Activated CD4-positive, alpha-beta memory T cell treated with anti-CD3 and anti-CD28 coated beads, Interleukin-2, amount 10 ng/mL, durations not matched to agents 7 days and 5 days (primary cell): Measurements from ENCODE around the gene CREB1. TPM values are rescaled to one million over a fixed set of nuclear protein-coding genes. Genes with fewer than 3 reads are reported as not detected.
"Not testable (repeated sequence)": the region's sequence is repeated elsewhere in the genome, so short reads cannot be mapped to it uniquely, and the experiment has no call there.

Experiments used
- CTCF ChIA-PET: fragments of 350-600 bp; sonication (Branson Sonifier 250); formaldehyde crosslinking; loops from one replicate; lab custom pipeline; 2021; ENCODE audit warnings: antibody characterized with exemption, inconsistent platforms; lab: Charles Lee
- POLR2A ChIA-PET: fragments of 350-600 bp; sonication (Branson Sonifier 250); formaldehyde crosslinking; loops from one replicate; lab custom pipeline; 2021; ENCODE audit warnings: antibody characterized with exemption; lab: Charles Lee
- DNase-seq: peaks from one replicate; pipeline ENCODE4 v3.0.0-alpha.2; 2020
- H3K27ac Mint-ChIP-seq: one replicate; pipeline ENCODE4 v1.8.0; 2021; ENCODE audit warnings: mild to moderate bottlenecking, mixed read lengths
- H3K27me3 Mint-ChIP-seq: one replicate; pipeline ENCODE4 v1.8.0; 2021; ENCODE audit warnings: mixed read lengths
- H3K36me3 Mint-ChIP-seq: one replicate; pipeline ENCODE4 v1.8.0; 2021; ENCODE audit warnings: low read depth, mixed read lengths
- H3K4me1 Mint-ChIP-seq: one replicate; pipeline ENCODE4 v1.8.0; 2021; ENCODE audit warnings: mixed read lengths
- H3K4me3 Mint-ChIP-seq: one replicate; pipeline ENCODE4 v1.8.0; 2021; ENCODE audit warnings: mild to moderate bottlenecking, mixed read lengths
- H3K9me3 Mint-ChIP-seq: one replicate; pipeline ENCODE4 v1.8.0; 2021; ENCODE audit warnings: mixed read lengths
- total RNA-seq, 2 experiments: library from RNA; stranded (reverse); gene quantifications; one replicate each; pipeline ENCODE4 v1.2.3, GENCODE V29; 2021

CREB1 gene
- total RNA-seq, 2 experiments from 2014 or later = 91.3 to 99.1 TPM

GRCh38 chr2:207492461-207492860 is 37.3 kb upstream of the CREB1 start:
- no peaks in the 10 kb centered on the region for H3K9me3 Mint-ChIP-seq
- H3K36me3 Mint-ChIP-seq = no peaks in the 10 kb centered on the region
- DNase-seq = no peak
- no peak overlapping the region for H3K4me3 Mint-ChIP-seq
- no peaks in the 10 kb centered on the region for H3K27me3 Mint-ChIP-seq
- ChIA-PET CTCF (interaction anchor here (1.3 kb wide), 1 partner anchor 37 kb away, joined by 3 read pairs; the partner anchor contains the start of gene CREB1), POLR2A (no interaction called here)
- no peaks in the 10 kb centered on the region for H3K4me1 Mint-ChIP-seq
- no peak overlapping the region for H3K27ac Mint-ChIP-seq

DNA sequence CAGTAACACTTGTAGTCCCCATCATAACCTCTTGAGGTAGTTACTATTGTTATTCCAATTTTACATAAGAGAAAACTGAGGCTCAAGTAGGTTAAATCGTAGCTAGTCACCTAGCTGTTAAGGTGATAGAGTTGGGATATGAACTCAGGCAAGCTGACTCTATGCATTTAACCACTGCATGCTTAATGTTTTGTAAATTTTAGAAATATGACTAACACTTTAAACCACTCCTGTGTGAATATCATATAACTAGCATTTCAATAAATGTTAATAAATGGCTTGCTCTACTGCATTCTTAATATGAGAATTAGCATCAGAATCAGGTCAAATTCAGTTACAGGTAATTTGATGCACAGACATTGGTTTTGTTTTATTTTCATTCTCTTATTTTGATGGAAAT is 35.6 kb upstream of the CREB1 start:
- no peaks in the 10 kb centered on the region for H3K27me3 Mint-ChIP-seq
- DNase-seq = no peak
- no peaks in the 10 kb centered on the region for H3K36me3 Mint-ChIP-seq
- no peak overlapping the region for H3K4me3 Mint-ChIP-seq
- ChIA-PET POLR2A (interaction anchor here (1.5 kb wide), 1 partner anchor 50 kb away, joined by 4 read pairs; no protein-coding TSS in a partner anchor), CTCF (no interaction called here)
- H3K27ac Mint-ChIP-seq = no peak overlapping the region
- peaks cover 5% of the 10 kb centered on the region for H3K4me1 Mint-ChIP-seq
- no peaks in the 10 kb centered on the region for H3K9me3 Mint-ChIP-seq

DNA sequence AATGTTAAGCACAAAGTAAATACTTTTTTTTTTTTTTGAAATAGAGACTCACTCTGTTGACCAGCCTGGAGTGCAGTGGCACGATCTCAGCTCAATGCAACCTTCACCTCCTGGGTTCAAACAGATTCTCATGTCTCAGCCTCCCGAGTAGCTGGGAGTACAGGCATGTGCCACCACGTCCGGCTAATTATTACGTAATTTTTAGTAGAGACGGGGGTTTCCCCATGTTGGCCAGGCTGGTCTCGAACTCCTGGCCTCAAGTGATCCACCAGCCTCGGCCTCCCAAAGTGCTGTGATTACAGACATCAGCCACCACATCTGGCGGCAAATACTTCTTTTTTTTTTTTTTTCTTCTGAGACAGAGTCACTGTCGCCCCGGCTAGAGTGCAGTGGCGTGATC is 32.8 kb upstream of the CREB1 start:
- H3K4me1 Mint-ChIP-seq = peaks cover 25% of the 10 kb centered on the region
- H3K9me3 Mint-ChIP-seq, H3K4me3 Mint-ChIP-seq, POLR2A ChIA-PET, H3K36me3 Mint-ChIP-seq, H3K27ac Mint-ChIP-seq, DNase-seq, H3K27me3 Mint-ChIP-seq: not testable (repeated sequence)
- CTCF ChIA-PET = interaction anchor here (0.6 kb wide), 1 partner anchor 23 kb away, joined by 3 read pairs; no protein-coding TSS in a partner anchor

DNA sequence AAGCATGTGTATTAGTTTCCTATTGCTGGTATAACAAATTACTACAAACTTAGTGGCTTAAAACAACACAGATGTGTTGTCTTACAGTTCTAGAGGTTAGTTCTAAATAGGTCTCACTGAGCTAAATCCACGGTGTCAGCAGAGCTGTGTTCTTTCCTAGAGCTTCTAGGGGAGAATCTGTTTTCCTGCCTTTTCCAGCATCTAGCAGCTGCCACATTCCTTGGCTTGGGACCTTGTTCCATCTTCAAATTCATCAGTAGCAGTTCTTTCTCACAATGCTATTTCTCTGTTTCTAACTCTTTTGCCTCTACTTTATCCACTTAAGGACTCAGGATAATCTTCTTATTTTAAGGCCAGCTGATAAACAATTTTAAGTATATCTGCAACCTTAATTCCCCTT is 32.2 kb upstream of the CREB1 start:
- H3K27ac Mint-ChIP-seq = no peak overlapping the region
- H3K4me1 Mint-ChIP-seq = peaks cover 29% of the 10 kb centered on the region
- ChIA-PET CTCF (interaction anchor here (0.6 kb wide), 1 partner anchor 22 kb away, joined by 3 read pairs; no protein-coding TSS in a partner anchor), POLR2A (no interaction called here)
- H3K27me3 Mint-ChIP-seq = no peaks in the 10 kb centered on the region
- no peaks in the 10 kb centered on the region for H3K36me3 Mint-ChIP-seq
- DNase-seq = no peak
- H3K9me3 Mint-ChIP-seq = no peaks in the 10 kb centered on the region
- H3K4me3 Mint-ChIP-seq = no peak overlapping the region

GRCh38 chr2:207498427-207498826 is 31.3 kb upstream of the CREB1 start:
- Mint-ChIP-seq H3K27me3 (no peaks in the 10 kb centered on the region), H3K36me3 (no peaks in the 10 kb centered on the region), H3K4me1 (peaks cover 35% of the 10 kb centered on the region), H3K27ac (no peak overlapping the region), H3K4me3 (no peak overlapping the region), H3K9me3 (no peaks in the 10 kb centered on the region)
- ChIA-PET CTCF (no interaction called here), POLR2A (no interaction called here)
- DNase-seq = no peak

GRCh38 chr2:207499114-207499513 is 30.6 kb upstream of the CREB1 start:
- no peak overlapping the region for H3K4me3 Mint-ChIP-seq
- POLR2A ChIA-PET = no interaction called here

GRCh38 chr2:207501802-207502576 is 27.8 kb upstream of the CREB1 start:
- no peaks in the 10 kb centered on the region for H3K9me3 Mint-ChIP-seq
- H3K27ac Mint-ChIP-seq = no peak overlapping the region
- no peak for DNase-seq
- ChIA-PET CTCF (no interaction called here), POLR2A (interaction anchor here (1.3 to 6.4 kb wide), 3 partner anchors 30 to 360 kb away, joined by 3 to 49 read pairs (median 4); partner anchors contain the start of genes CREB1 and KLF7)
- H3K36me3 Mint-ChIP-seq = no peaks in the 10 kb centered on the region
- no peak overlapping the region for H3K4me3 Mint-ChIP-seq
- H3K27me3 Mint-ChIP-seq = no peaks in the 10 kb centered on the region
- peaks cover 68% of the 10 kb centered on the region for H3K4me1 Mint-ChIP-seq

More at GRCh38 chr2:207499114-207499513, 30.6 kb upstream of the CREB1 start:
- H3K36me3 Mint-ChIP-seq = no peaks in the 10 kb centered on the region
- H3K27me3 Mint-ChIP-seq = no peaks in the 10 kb centered on the region
- H3K4me1 Mint-ChIP-seq = peaks cover 42% of the 10 kb centered on the region
- CTCF ChIA-PET = no interaction called here
- no peak overlapping the region for H3K27ac Mint-ChIP-seq
- no peaks in the 10 kb centered on the region for H3K9me3 Mint-ChIP-seq
- no peak for DNase-seq

DNA sequence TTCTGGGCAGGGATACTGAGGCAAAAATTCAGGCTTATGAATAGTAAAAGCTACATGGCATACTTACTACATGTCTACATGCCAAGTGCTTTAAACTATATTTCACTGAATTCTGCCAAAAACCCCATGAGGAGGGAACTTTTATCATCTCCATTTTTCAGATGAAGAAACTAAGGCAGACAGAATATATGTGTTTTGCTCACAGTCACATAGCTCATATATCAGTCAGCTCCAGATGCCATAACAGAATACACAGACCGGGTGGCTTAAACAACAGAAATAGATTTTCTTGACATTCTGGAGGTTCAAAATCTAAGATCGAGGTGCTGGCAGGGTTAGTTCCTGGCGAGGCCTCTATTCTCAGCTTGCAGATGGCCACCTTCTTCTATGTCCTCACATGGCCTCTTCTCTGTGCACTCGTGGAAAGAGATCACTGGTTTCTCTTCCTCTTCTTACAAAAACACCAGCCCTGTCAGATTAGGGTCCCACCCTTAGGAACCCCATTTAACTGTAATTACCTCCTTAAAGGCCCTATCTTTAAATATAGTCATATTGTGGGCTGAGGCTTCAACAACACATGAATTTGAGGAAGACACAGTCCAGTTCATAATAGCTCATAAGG is 27.1 kb upstream of the CREB1 start:
- Mint-ChIP-seq H3K4me3 (no peak overlapping the region), H3K4me1 (peaks cover 70% of the 10 kb centered on the region), H3K27ac (no peak overlapping the region), H3K36me3 (no peaks in the 10 kb centered on the region), H3K9me3 (no peaks in the 10 kb centered on the region), H3K27me3 (no peaks in the 10 kb centered on the region)
- DNase-seq = no peak
- POLR2A ChIA-PET = interaction anchor here (1.3 to 6.4 kb wide), 3 partner anchors 29 to 360 kb away, joined by 3 to 49 read pairs (median 4); partner anchors contain the start of genes CREB1 and KLF7
- CTCF ChIA-PET = interaction anchor here (1.2 kb wide), 1 partner anchor 27 kb away, joined by 3 read pairs; the partner anchor contains the start of gene CREB1

- no peak for DNase-seq
- no peak overlapping the region for H3K27ac Mint-ChIP-seq
- H3K4me1 Mint-ChIP-seq = peaks cover 68% of the 10 kb centered on the region
- ChIA-PET CTCF (interaction anchor here (0.6 to 1.2 kb wide), 2 partner anchors 26 to 279 kb away, joined by 3 read pairs; partner anchors contain the start of gene CREB1), POLR2A (interaction anchor here (1.3 to 6.4 kb wide), 3 partner anchors 28 to 361 kb away, joined by 3 to 49 read pairs (median 4); partner anchors contain the start of genes CREB1 and KLF7)
- H3K27me3 Mint-ChIP-seq = no peaks in the 10 kb centered on the region
- no peaks in the 10 kb centered on the region for H3K36me3 Mint-ChIP-seq
- no peak overlapping the region for H3K4me3 Mint-ChIP-seq
- H3K9me3 Mint-ChIP-seq = no peaks in the 10 kb centered on the region
Observed at GRCh38 chr2:207503234-207503633, 26.5 kb upstream of the CREB1 start.

GRCh38 chr2:207504513-207505170 is 25.1 kb upstream of the CREB1 start:
- Mint-ChIP-seq H3K36me3 (no peaks in the 10 kb centered on the region), H3K4me3 (no peak overlapping the region), H3K9me3 (no peaks in the 10 kb centered on the region), H3K27ac (no peak overlapping the region), H3K27me3 (no peaks in the 10 kb centered on the region), H3K4me1 (peaks cover 63% of the 10 kb centered on the region)
- DNase-seq = no peak
- POLR2A ChIA-PET = interaction anchor here (1.1 to 6.4 kb wide), 3 partner anchors 21 to 27 kb away, joined by 4 to 49 read pairs (median 4); partner anchors contain the start of gene CREB1
- CTCF ChIA-PET = interaction anchor here (1.1 kb wide), 2 partner anchors 10 to 25 kb away, joined by 3 read pairs; partner anchors contain the start of gene CREB1

DNA sequence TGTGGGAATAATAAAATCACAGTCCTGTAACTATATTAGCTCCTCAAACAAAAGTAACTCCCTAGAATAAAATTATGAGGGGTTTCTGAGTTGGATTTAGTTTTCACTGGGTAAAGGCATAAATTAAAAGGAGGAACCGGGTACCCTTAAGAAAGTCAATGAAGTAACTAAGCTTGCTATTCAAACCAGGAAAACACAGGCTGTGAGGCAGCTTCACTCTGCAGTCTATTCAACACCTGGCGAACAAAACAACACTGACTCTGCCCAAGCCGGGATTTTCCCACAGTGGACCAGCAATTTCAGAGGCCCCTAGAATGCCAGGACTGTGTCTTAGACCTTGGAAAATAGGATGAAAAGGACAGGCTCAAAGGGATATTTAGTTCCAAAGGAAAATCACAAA is 24.6 kb upstream of the CREB1 start:
- no peaks in the 10 kb centered on the region for H3K36me3 Mint-ChIP-seq
- POLR2A ChIA-PET = interaction anchor here (1.1 to 6.4 kb wide), 3 partner anchors 20 to 26 kb away, joined by 4 to 49 read pairs (median 4); partner anchors contain the start of gene CREB1
- H3K4me3 Mint-ChIP-seq = no peak overlapping the region
- DNase-seq = no peak
- peaks cover 59% of the 10 kb centered on the region for H3K4me1 Mint-ChIP-seq
- CTCF ChIA-PET = interaction anchor here (0.6 to 1.1 kb wide), 2 partner anchors 25 to 467 kb away, joined by 3 to 4 read pairs; partner anchors contain the start of gene CREB1
- no peaks in the 10 kb centered on the region for H3K27me3 Mint-ChIP-seq
- H3K9me3 Mint-ChIP-seq = no peaks in the 10 kb centered on the region
- no peak overlapping the region for H3K27ac Mint-ChIP-seq

DNA sequence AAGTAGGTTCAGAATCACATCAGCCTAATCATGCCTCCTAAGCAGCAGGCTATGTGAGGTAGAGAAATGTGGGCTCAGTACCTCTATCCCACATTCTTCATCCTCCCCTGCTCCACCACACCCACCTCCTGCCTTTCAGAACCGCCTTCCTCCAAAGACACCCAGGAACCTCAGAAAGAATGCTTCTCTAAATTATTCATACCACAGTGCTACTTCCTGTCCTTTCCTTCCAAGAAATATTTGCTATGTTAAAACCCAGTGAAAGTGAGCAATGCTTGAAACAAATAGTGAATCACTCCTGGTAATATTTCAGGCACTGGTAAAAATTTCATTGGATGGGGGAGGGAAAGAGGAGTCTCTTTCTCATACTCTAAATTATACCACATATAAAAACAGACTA is 24.0 kb upstream of the CREB1 start:
- DNase-seq = no peak
- no peak overlapping the region for H3K4me3 Mint-ChIP-seq
- H3K27ac Mint-ChIP-seq = no peak overlapping the region
- ChIA-PET CTCF (interaction anchor here (0.6 kb wide), 1 partner anchor 466 kb away, joined by 4 read pairs; no protein-coding TSS in a partner anchor), POLR2A (interaction anchor here (1.1 to 6.4 kb wide), 2 partner anchors 19 to 26 kb away, joined by 4 to 49 read pairs; partner anchors contain the start of gene CREB1)
- no peaks in the 10 kb centered on the region for H3K9me3 Mint-ChIP-seq
- H3K27me3 Mint-ChIP-seq = no peaks in the 10 kb centered on the region
- H3K4me1 Mint-ChIP-seq = peaks cover 54% of the 10 kb centered on the region
- H3K36me3 Mint-ChIP-seq = no peaks in the 10 kb centered on the region
